ENCODE data around the gene KIF13A.
"Not testable (repeated sequence)": the region's sequence is repeated elsewhere in the genome, so short reads cannot be mapped to it uniquely, and the experiment has no call there.

KIF13A gene

DNA sequence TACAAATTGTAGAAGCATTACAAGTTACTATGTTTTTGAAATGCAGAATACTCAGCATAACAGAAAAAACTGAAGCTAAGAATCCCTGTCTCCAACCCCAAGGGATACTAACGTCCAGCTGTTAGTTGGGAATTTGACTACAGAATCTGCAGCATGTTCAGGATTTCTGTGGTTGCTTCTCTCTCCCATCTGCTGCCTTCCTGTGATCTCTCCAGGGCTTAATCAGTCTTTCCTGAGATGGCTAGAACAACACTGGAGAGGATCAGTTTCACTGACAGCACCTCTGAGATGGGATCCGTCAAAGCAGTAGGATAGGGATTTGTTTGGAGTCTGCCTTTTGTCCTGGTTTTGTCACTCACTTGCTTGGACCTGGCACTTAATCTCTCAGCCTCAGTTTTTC, 207.4 kb downstream of the KIF13A start:
- no peak for DNase-seq (ENCODE audit: low read depth)
- no peak overlapping the region for H3K4me3 ChIP-seq (ENCODE audit: control insufficient read depth, low read depth, low read length)
- TF ChIP-seq, protein P1, sequence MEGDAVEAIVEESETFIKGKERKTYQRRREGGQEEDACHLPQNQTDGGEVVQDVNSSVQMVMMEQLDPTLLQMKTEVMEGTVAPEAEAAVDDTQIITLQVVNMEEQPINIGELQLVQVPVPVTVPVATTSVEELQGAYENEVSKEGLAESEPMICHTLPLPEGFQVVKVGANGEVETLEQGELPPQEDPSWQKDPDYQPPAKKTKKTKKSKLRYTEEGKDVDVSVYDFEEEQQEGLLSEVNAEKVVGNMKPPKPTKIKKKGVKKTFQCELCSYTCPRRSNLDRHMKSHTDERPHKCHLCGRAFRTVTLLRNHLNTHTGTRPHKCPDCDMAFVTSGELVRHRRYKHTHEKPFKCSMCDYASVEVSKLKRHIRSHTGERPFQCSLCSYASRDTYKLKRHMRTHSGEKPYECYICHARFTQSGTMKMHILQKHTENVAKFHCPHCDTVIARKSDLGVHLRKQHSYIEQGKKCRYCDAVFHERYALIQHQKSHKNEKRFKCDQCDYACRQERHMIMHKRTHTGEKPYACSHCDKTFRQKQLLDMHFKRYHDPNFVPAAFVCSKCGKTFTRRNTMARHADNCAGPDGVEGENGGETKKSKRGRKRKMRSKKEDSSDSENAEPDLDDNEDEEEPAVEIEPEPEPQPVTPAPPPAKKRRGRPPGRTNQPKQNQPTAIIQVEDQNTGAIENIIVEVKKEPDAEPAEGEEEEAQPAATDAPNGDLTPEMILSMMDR (conservative IDR thresholded peaks at IDR 0.05; ENCODE audit: control insufficient read depth, insufficient read depth, low read depth, low read length), result no peak

DNA sequence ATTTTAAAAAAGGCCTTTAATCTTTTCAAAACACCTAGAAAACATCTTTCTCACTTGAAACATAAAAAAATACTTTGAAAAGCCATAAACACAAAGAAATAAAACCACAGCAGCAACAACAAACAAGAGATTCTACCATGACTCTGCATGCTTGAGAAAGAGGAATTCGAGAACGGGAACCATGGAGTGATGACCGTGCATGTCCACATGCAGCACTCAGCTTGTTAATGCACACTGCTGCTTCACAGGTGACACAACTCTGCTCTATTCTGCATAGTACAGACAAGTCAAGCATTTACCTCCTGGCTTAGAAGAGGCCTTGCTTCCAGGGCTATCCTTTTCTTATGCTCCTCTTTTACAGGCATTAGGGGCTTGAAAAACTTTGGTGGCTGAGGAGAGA, 215.8 kb downstream of the KIF13A start:
- no peak overlapping the region for H3K4me3 ChIP-seq (ENCODE audit: control insufficient read depth, low read depth, low read length)
- TF ChIP-seq, protein P1 (conservative IDR thresholded peaks at IDR 0.05; ENCODE audit: control insufficient read depth, insufficient read depth, low read depth, low read length), result no peak
- no peak for DNase-seq (ENCODE audit: low read depth)

DNA sequence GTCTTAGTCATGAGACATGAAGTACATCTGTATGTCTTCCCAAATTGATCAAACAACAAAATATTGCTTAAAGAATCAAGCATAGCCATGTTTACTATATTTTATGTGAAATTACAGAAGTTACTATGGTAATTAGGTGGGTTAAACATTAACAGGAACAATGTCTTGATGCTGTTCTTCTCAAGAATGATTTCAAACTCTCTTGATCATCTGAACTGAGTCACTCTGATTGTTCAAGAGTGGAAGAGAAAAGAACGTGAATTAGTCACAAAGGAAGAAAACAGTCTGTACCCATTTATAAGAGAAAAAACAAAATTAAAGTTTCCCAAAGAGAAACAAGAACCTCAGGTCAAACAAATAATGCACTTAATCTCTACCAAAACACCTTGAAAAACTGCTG, 218.6 kb downstream of the KIF13A start:
- H3K4me3 ChIP-seq (ENCODE audit: control insufficient read depth, low read depth, low read length), result no peak overlapping the region
- DNase-seq (ENCODE audit: low read depth), result peak; percentile 43
- TF ChIP-seq, protein P1 (conservative IDR thresholded peaks at IDR 0.05; ENCODE audit: control insufficient read depth, insufficient read depth, low read depth, low read length), result no peak

DNA sequence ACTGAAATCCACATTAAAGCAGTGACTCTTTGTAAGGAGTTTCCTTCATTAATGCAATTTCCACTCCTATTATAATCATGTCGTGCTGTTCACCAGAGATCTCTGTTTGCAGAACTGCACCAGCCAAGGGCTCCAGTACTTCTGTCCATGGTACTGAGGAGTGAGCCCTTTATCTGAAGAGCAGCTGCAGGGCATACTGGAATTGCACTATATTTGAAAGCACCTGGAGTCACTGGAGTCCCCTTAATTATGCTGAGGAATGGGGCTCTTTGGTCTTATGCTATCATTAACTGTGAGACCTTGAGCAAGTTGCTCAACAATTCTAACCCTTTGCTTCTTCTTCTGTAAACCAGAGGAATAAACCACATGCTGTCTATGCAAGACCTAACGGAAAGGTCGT, 219.0 kb downstream of the KIF13A start:
- TF ChIP-seq, protein P1 (conservative IDR thresholded peaks at IDR 0.05; ENCODE audit: control insufficient read depth, insufficient read depth, low read depth, low read length), result no peak
- H3K4me3 ChIP-seq (ENCODE audit: control insufficient read depth, low read depth, low read length), result no peak overlapping the region
- peak; percentile 31 for DNase-seq (ENCODE audit: low read depth)

DNA sequence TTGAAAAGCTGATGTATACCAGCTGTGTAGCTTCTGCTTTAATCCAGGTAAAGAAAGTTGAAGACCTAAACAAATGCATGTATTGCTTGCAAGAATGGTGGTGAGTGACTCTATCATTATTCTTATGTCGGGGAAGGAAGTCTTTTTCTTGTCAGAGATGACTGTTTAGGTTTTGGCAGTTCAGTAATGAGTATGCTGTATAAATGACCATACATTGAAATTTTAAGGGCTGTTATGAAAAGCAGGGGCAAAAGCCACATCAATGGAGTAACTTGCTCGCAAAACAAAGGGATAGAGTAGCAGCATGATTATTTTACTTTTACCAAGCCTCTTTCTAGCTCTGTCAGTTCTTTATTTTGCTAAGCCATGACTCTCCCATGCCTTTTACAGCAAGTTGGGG, 224.8 kb downstream of the KIF13A start:
- TF ChIP-seq, protein P1 (conservative IDR thresholded peaks at IDR 0.05; ENCODE audit: control insufficient read depth, insufficient read depth, low read depth, low read length), result no peak
- H3K4me3 ChIP-seq (ENCODE audit: control insufficient read depth, low read depth, low read length), result no peak overlapping the region
- DNase-seq (ENCODE audit: low read depth), result no peak

DNA sequence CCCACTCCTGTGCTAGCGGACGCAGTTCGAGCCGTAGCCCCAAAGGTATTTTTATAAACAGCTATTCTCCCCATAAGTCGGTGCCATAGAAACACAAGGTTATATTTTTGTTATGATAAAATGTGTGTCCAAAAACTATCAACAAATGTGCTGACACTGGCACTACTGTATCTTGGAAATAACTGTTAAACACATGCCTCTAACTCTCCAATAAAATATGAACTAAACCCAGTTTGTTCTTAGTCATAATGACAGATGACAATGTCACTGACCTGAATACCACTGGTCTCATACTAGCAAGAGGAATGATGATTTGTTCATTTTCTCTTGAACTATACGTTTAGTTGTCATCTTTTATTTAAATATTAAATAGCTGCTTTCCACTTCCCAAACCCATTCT, 229.3 kb downstream of the KIF13A start:
- no peak for DNase-seq (ENCODE audit: low read depth)
- TF ChIP-seq, protein P1 (conservative IDR thresholded peaks at IDR 0.05; ENCODE audit: control insufficient read depth, insufficient read depth, low read depth, low read length), result no peak
- H3K4me3 ChIP-seq (ENCODE audit: control insufficient read depth, low read depth, low read length), result no peak overlapping the region

DNA sequence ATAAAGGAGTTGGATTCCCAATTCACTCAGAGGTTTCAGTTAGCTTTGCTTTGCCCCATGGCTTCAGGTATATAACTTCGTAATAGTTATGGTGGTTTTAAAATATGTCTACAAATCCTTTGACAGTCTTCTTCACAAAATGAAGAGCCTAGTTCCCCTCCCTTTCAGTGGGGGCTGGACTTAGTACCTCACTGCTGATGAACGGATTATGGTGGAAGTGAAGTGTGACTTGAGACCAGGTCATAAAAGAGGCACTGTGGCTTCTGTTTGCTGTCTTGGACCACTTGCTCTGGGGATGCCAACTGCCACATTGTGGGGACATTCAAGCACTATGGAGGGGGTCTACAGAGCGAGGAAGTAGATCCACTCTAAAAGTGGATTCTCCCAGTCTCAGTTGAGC, 233.2 kb downstream of the KIF13A start:
- no peak for DNase-seq (ENCODE audit: low read depth)
- TF ChIP-seq, protein P1 (conservative IDR thresholded peaks at IDR 0.05; ENCODE audit: control insufficient read depth, insufficient read depth, low read depth, low read length), result no peak
- no peak overlapping the region for H3K4me3 ChIP-seq (ENCODE audit: control insufficient read depth, low read depth, low read length)

DNA sequence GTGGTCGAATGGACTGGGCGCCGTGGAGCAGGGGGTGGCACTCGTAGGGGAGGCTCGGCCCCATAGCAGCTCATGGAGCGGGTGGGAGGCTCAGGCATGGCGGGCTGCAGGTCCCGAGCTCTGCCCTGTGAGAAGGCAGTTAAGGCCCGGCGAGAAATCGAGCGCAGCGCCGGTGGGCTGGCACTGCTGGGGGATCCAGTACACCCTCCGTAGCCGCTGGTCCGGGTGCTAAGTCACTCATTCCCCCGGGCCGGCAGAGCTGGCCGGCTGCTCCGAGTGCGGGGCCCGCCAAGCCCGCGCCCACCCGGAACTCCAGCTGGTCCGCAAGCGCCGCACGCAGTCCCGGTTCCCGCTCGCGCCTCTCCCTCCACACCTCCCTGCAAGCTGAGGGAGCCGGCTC, 242.1 kb downstream of the KIF13A start:
- H3K4me3 ChIP-seq (ENCODE audit: control insufficient read depth, low read depth, low read length); DNase-seq (ENCODE audit: low read depth): not testable (repeated sequence)

DNA sequence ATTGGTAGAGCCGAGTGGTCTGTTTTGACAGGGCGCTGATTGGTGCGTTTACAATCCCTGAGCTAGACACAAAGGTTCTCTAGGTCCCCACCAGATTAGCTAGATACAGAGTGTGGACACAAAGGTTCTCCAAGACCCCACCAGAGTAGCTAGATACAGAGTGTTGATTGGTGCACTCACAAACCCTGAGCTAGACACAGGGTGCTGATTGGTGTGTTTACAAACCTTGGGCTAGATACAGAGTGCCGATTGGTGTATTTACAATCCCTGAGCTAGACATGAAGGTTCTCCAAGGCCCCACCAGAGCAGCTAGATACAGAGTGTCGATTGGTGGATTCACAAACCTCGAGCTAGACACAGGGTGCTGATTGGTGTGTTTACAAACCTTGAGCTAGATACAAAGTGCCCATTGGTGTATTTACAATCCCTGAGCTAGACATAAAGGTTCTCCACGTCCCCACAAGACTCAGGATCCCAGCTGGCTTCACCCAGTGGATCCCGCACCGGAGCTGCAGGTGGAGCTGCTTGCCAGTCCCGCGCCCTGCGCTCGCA, 242.6 kb downstream of the KIF13A start:
- not testable (repeated sequence) for H3K4me3 ChIP-seq (ENCODE audit: control insufficient read depth, low read depth, low read length); DNase-seq (ENCODE audit: low read depth)

Measured in fibroblast of mammary gland (primary cell).